Lower leg skin (tissue), 3 donors: ENCODE results near the gene YY1.

Experiments used
- CTCF ChIP-seq, 3 donors: fragments of 450-650 bp; IDR thresholded peaks; one replicate each; pipeline ENCODE4 v1.5.1; 2016; ENCODE audit warnings: antibody characterized with exemption in 3 of 3, mild to moderate bottlenecking in 3 of 3, moderate library complexity in 2 of 3
- POLR2A ChIP-seq, 2 donors: fragments of 450-650 bp; IDR thresholded peaks; one replicate each; pipeline ENCODE4 v1.6.1; 2016 to 2017; ENCODE audit warnings: antibody characterized with exemption in 2 of 2, mild to moderate bottlenecking in 1 of 2, moderate library complexity in 1 of 2

DNA sequence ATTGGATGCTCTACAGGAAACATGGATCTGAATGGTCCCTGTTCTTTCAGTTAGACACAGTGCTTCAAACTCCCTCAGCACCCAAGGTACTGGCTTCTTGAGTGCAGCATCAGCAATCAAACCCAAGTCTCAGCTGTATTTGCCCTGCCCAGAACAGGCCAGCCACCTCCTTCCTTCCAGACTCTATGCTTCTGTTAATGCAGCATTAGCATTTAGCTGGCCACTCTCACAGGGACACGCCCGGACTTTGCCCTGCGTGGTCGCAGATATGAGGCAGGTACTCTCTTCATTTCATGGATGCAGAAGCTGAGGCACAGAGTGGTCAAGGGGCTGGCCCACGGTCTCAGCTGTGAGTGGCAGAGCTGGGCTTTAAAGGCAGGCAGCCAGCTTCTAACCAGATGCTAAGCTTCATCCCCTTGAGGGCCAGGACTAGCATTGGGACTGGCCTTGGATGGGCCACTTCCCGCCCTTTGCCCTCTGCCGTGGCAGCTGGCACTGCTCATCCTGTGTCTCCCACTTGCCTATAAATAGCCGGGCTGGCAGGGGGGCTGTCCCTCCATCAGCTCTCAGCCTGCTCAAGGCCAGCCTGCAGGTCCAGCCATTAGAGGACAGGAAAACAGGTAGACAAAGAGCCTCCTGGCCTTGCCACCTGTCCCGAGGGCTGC, 82.7 kb downstream of the YY1 start:
- no peak for TF ChIP-seq CTCF (IDR thresholded peaks at IDR 0.05)
- no peak for TF ChIP-seq POLR2A (IDR thresholded peaks at IDR 0.05)
